SK-N-SH (cell line): ENCODE data around the gene SPATA33.

Experiments used
- CTCF ChIP-seq: fragments of 200-600 bp; sonication (generic); IDR thresholded peaks from 2 replicates; pipeline ENCODE4 v1.6.1; 2017; ENCODE audit warnings: antibody characterized with exemption, mild to moderate bottlenecking, moderate library complexity
- POLR2AphosphoS5 ChIP-seq: IDR thresholded peaks from 2 replicates; pipeline ENCODE4 v1.6.1; 2012; ENCODE audit warnings: low read depth, low read length

DNA sequence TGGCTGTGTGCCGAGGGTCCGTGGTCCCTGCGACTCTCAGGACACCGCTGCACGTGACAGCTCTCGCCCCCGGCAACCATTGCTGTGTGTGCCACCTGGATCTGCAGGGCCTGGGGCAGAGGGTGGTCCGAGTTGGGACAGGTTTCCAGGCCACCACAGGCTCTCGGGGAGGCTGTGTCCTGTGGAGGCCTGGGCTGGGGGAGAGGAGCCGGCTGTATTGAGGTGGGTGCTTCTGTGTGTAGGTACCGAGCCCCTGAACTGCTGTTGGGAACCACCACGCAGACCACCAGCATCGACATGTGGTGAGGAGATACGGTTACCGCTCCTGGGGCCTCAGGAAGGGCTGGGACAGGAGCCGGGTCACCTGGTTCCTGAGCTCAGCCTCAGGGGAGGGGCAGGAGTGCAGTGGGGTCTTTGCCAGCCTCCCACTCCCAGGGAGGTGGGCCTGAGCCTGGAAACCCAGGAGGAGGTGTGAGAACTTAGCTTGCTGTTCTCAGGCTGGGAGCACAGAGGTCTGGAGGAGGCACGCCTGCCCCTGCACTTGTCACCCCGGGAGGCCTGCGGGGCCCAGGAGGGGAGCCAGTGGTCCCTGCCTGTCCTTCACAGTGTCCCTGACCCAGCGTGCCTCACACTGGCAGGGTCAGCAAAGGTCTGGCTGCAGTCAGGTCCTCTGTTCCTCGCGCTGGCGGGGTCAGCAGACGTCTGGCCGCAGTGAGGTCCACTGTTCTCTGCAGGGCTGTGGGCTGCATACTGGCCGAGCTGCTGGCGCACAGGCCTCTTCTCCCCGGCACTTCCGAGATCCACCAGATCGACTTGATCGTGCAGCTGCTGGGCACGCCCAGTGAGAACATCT lies 36.5 kb downstream of the SPATA33 start:
- TF ChIP-seq POLR2AphosphoS5 (no peak), CTCF (no peak)
